Osteoblast (primary cell): ENCODE data around the gene ARIH2. TPM values are rescaled to one million over a fixed set of nuclear protein-coding genes. Genes with fewer than 3 reads are reported as not detected.

Experiments used
- DNase-seq: peaks from one replicate; pipeline ENCODE4 v3.0.0; 2011; ENCODE audit warnings: low spot score, mixed read lengths; ENCODE audit not compliant: insufficient read length; ENCODE audit errors: missing footprints
- H2AFZ ChIP-seq: 2 replicates; pipeline ENCODE4 v1.6.0; 2011; ENCODE audit warnings: mild to moderate bottlenecking, low read length
- H3K27ac ChIP-seq: 2 replicates; pipeline ENCODE4 v1.5.1; 2011; ENCODE audit warnings: mild to moderate bottlenecking, low read depth, low read length, moderate library complexity
- H3K27me3 ChIP-seq: 2 replicates; pipeline ENCODE4 v1.6.0; 2012; ENCODE audit warnings: mild to moderate bottlenecking, control low read depth, inconsistent platforms, low read length, moderate library complexity; ENCODE audit not compliant: insufficient read depth
- H3K36me3 ChIP-seq: 2 replicates; pipeline ENCODE4 v1.5.1; 2011; ENCODE audit warnings: mild to moderate bottlenecking, low read length, control low read depth, moderate library complexity; ENCODE audit not compliant: insufficient read depth
- H3K4me1 ChIP-seq: 2 replicates; pipeline ENCODE4 v1.5.1; 2011; ENCODE audit warnings: mild to moderate bottlenecking, low read length, control low read depth, moderate library complexity; ENCODE audit not compliant: insufficient read depth
- H3K4me2 ChIP-seq: 2 replicates; pipeline ENCODE4 v1.6.0; 2011; ENCODE audit warnings: mild to moderate bottlenecking, low read length; ENCODE audit not compliant: insufficient read depth
- H3K4me3 ChIP-seq: fragments of 200-600 bp; sonication (generic); 3 replicates; pipeline ENCODE4 v1.5.1; 2012; ENCODE audit warnings: mild to moderate bottlenecking, low read length, inconsistent platforms; ENCODE audit not compliant: insufficient read depth
- H3K79me2 ChIP-seq: 2 replicates; pipeline ENCODE4 v1.6.0; 2012; ENCODE audit warnings: mild to moderate bottlenecking, low read length, control low read depth, inconsistent platforms; ENCODE audit not compliant: insufficient read depth
- H3K9me3 ChIP-seq: 2 replicates; pipeline ENCODE4 v1.5.1; 2011; ENCODE audit warnings: low read depth, low read length, control low read depth
- H4K20me1 ChIP-seq: 2 replicates; pipeline ENCODE4 v1.6.0; 2012; ENCODE audit warnings: mild to moderate bottlenecking, low read length, control low read depth; ENCODE audit not compliant: insufficient read depth
- total RNA-seq: library from RNA; depleted of rRNA; stranded (reverse); fragments of >200 nt; gene quantifications from 2 replicates; pipeline ENCODE4 v1.2.3, GENCODE V29; 2012
- TF ChIP-seq, protein P1 (sequence below): IDR thresholded peaks from 2 replicates; pipeline ENCODE4 v1.5.1; 2011; ENCODE audit warnings: mild to moderate bottlenecking, low read depth, low read length, moderate library complexity; ENCODE audit errors: extremely low read depth

Gene ARIH2
- total RNA-seq, 1 donor, result 69.1 TPM

DNA sequence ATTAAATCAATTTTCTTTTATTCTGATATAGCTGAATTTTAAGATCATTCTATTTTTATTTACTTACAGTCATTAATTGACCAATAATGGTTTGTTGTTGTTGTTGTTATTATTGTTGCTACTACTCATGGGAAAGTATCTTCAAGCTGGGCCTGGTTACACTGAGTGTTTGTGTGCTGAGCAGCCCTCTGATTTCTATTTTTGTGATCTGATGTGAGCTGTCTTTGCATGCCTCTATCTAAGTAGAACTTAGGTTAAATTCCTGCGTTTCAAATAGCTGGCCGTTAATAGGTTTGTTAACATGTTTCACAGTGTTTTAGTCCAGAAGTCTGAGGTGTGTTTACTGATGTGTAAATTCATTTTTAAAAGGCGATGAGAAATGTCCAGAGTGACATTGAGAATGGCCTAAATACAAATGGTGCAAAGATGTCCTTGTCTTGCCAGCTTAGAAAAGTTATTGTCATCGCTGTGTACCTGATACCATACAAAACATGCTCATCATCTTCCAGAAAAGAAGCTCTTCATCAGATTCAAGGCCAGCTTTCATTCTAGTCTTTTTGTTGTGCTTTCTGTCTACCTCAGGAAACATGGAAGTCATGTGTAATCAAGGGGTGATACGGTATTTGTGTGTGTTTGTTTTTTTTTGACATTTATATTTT is 15.8 kb downstream of the ARIH2 start:
- peaks cover 2% of the 10 kb centered on the region for H3K4me1 ChIP-seq
- peaks cover 29% of the 10 kb centered on the region for H3K36me3 ChIP-seq
- peaks cover 90% of the 10 kb centered on the region for H3K79me2 ChIP-seq
- no peak overlapping the region for H3K4me2 ChIP-seq
- DNase-seq, result no peak
- no peaks in the 10 kb centered on the region for H3K27me3 ChIP-seq
- H2AFZ ChIP-seq, result no peak overlapping the region
- TF ChIP-seq, protein P1, sequence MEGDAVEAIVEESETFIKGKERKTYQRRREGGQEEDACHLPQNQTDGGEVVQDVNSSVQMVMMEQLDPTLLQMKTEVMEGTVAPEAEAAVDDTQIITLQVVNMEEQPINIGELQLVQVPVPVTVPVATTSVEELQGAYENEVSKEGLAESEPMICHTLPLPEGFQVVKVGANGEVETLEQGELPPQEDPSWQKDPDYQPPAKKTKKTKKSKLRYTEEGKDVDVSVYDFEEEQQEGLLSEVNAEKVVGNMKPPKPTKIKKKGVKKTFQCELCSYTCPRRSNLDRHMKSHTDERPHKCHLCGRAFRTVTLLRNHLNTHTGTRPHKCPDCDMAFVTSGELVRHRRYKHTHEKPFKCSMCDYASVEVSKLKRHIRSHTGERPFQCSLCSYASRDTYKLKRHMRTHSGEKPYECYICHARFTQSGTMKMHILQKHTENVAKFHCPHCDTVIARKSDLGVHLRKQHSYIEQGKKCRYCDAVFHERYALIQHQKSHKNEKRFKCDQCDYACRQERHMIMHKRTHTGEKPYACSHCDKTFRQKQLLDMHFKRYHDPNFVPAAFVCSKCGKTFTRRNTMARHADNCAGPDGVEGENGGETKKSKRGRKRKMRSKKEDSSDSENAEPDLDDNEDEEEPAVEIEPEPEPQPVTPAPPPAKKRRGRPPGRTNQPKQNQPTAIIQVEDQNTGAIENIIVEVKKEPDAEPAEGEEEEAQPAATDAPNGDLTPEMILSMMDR, result no peak
- H3K4me3 ChIP-seq, result no peak overlapping the region
- H3K27ac ChIP-seq, result no peak overlapping the region
- peaks cover 27% of the 10 kb centered on the region for H4K20me1 ChIP-seq
- H3K9me3 ChIP-seq, result no peaks in the 10 kb centered on the region

DNA sequence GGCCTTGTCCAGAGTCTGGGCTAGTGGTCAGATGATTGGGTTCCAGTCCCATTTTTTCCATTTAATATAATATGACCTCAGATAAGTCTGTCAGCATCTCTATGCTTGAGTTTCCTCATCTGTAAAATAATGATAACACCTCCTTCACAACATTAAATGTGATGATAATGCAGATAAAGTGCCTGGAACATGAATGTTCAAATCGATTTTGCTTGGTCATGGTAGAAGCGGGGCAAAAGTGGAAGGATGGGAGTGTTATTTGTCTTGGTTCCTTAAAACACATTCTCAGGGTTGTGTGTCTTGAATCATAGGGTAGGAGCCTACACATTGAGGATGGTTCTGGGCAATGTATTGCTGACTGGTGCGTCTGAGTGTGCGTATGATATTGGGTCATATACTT is 16.9 kb downstream of the ARIH2 start:
- Histone ChIP-seq H3K4me2 (no peak overlapping the region), H3K4me3 (no peak overlapping the region), H2AFZ (no peak overlapping the region), H3K9me3 (no peaks in the 10 kb centered on the region), H4K20me1 (peaks cover 22% of the 10 kb centered on the region), H3K36me3 (peaks cover 28% of the 10 kb centered on the region), H3K4me1 (no peaks in the 10 kb centered on the region), H3K27me3 (no peaks in the 10 kb centered on the region), H3K27ac (no peak overlapping the region), H3K79me2 (peaks cover 83% of the 10 kb centered on the region)
- TF ChIP-seq, protein P1, result no peak
- DNase-seq, result no peak

DNA sequence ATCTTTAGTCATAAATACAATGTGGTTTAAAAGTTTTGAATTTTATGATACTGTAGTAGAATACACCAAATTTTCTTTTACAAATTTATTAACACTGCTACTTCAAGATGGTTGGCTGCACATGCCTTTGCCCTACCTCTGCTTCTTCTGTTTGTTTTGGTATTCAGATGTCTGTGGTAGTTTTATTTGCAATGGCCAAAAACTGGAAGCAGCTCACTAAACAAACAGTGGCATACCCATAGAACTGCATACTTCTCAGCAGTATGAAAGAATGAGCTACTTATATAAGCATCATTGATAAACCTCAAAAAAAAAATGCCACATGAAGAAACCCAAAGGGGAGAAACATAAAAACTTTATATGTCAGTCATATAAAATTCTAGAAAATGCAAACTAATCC is 19.5 kb downstream of the ARIH2 start:
- Histone ChIP-seq H3K27ac (no peak overlapping the region), H3K4me3 (no peak overlapping the region), H3K4me1 (no peaks in the 10 kb centered on the region), H2AFZ (no peak overlapping the region), H3K27me3 (no peaks in the 10 kb centered on the region), H3K36me3 (peaks cover 23% of the 10 kb centered on the region), H3K9me3 (no peaks in the 10 kb centered on the region), H3K4me2 (no peak overlapping the region), H4K20me1 (peaks cover 12% of the 10 kb centered on the region), H3K79me2 (peaks cover 67% of the 10 kb centered on the region)
- no peak for DNase-seq
- TF ChIP-seq, protein P1, result no peak

DNA sequence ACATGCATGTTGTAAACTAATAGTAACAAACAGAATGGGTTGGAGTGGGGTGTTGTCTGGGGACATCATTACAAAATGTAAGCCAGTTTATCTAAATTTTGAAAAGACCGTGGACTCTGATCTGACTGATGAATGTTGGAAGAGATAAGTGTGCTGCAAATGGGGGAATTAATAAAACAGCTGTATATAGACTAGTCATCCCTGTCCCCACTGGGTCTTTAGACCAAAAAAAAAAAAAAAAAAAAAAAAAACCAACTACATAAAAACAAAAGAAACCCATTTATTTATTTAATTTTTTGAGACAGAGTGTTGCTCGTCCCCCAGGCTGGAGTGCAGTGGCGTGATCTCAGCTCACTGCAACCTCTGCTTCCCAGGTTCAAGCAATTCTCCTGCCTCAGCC is 20.0 kb downstream of the ARIH2 start:
- Histone ChIP-seq H3K4me3 (no peak overlapping the region), H3K4me1 (no peaks in the 10 kb centered on the region), H3K36me3 (peaks cover 27% of the 10 kb centered on the region), H3K79me2 (peaks cover 67% of the 10 kb centered on the region), H4K20me1 (peaks cover 11% of the 10 kb centered on the region), H3K27ac (no peak overlapping the region), H3K4me2 (no peak overlapping the region), H2AFZ (no peak overlapping the region), H3K27me3 (no peaks in the 10 kb centered on the region), H3K9me3 (no peaks in the 10 kb centered on the region)
- DNase-seq, result no peak
- TF ChIP-seq, protein P1, result no peak
